ENCODE measurements around the gene UBAC2. TPM values are rescaled to one million over a fixed set of nuclear protein-coding genes. Genes with fewer than 3 reads are reported as not detected.

The UBAC2 gene
- total RNA-seq, 4 donors from 2014 or later, result 67.3 to 111 (median 93.8) TPM

GRCh38 chr13:99308471-99309087 lies 107.9 kb downstream of the UBAC2 start:
- WGBS, result 83% methylated on average over 3 of the region's 3 CpGs
- Histone ChIP-seq H3K27me3 (no peaks in the 10 kb centered on the region), H3K4me1 (peaks cover 21% of the 10 kb centered on the region), H3K27ac (peak overlapping the region; percentile 61), H3K4me3 (no peak overlapping the region), H3K36me3 (peaks cover 8% of the 10 kb centered on the region), H3K9me3 (no peaks in the 10 kb centered on the region)
- no peak for DNase-seq (ENCODE audit: low spot score in 2 of 2)
- TF ChIP-seq POLR2A (IDR thresholded peaks at IDR 0.05) (no peak), EP300 (IDR thresholded peaks at IDR 0.05) (no peak), POLR2AphosphoS5 (IDR thresholded peaks at IDR 0.05) (no peak), CTCF (IDR thresholded peaks at IDR 0.05) (no peak)

- WGBS, result 84% methylated on average over 4 of the region's 4 CpGs
- Histone ChIP-seq H3K9me3 (no peaks in the 10 kb centered on the region), H3K27me3 (no peaks in the 10 kb centered on the region), H3K4me1 (peaks cover 21% of the 10 kb centered on the region), H3K27ac (no peak overlapping the region), H3K4me3 (no peak overlapping the region), H3K36me3 (peaks cover 8% of the 10 kb centered on the region)
- no peak for DNase-seq (ENCODE audit: low spot score in 2 of 2)
- TF ChIP-seq POLR2A (IDR thresholded peaks at IDR 0.05), result no peak
- TF ChIP-seq CTCF (IDR thresholded peaks at IDR 0.05), result no peak
- TF ChIP-seq EP300 (IDR thresholded peaks at IDR 0.05), result no peak
- TF ChIP-seq POLR2AphosphoS5 (IDR thresholded peaks at IDR 0.05), result no peak
These were observed 109.9 kb downstream of the UBAC2 start for GRCh38 chr13:99310382-99311031.

GRCh38 chr13:99311137-99311536 lies 110.5 kb downstream of the UBAC2 start:
- TF ChIP-seq POLR2A (IDR thresholded peaks at IDR 0.05), result no peak
- TF ChIP-seq POLR2AphosphoS5 (IDR thresholded peaks at IDR 0.05), result no peak
- TF ChIP-seq EP300 (IDR thresholded peaks at IDR 0.05), result no peak
- TF ChIP-seq CTCF (IDR thresholded peaks at IDR 0.05), result no peak
- no peak overlapping the region for H3K27ac ChIP-seq
- H3K36me3 ChIP-seq, result peaks cover 4% of the 10 kb centered on the region
- peaks cover 21% of the 10 kb centered on the region for H3K4me1 ChIP-seq
- no peaks in the 10 kb centered on the region for H3K9me3 ChIP-seq
- DNase-seq (ENCODE audit: low spot score in 2 of 2), result no peak
- H3K4me3 ChIP-seq, result no peak overlapping the region
- H3K27me3 ChIP-seq, result no peaks in the 10 kb centered on the region
- 85% methylated on average over 4 of the region's 4 CpGs for WGBS

GRCh38 chr13:99311748-99312492 lies 111.3 kb downstream of the UBAC2 start:
- Histone ChIP-seq H3K4me3 (no peak overlapping the region), H3K9me3 (no peaks in the 10 kb centered on the region), H3K27me3 (no peaks in the 10 kb centered on the region), H3K4me1 (peaks cover 21% of the 10 kb centered on the region), H3K36me3 (peaks cover 4% of the 10 kb centered on the region), H3K27ac (peak overlapping the region; percentile 57)
- TF ChIP-seq POLR2AphosphoS5 (IDR thresholded peaks at IDR 0.05) (no peak), POLR2A (IDR thresholded peaks at IDR 0.05) (no peak), EP300 (IDR thresholded peaks at IDR 0.05) (no peak), CTCF (IDR thresholded peaks at IDR 0.05) (no peak)
- peak in 1 of 2 donors; percentile 74 for DNase-seq (ENCODE audit: low spot score in 2 of 2)
- 80% methylated on average over 10 of the region's 10 CpGs for WGBS

GRCh38 chr13:99312493-99312883 lies 111.8 kb downstream of the UBAC2 start:
- no peak overlapping the region for H3K4me3 ChIP-seq
- peak overlapping the region; percentile 57 for H3K27ac ChIP-seq
- H3K9me3 ChIP-seq, result no peaks in the 10 kb centered on the region
- no peaks in the 10 kb centered on the region for H3K27me3 ChIP-seq
- peak; percentile 85 to 91 for DNase-seq (ENCODE audit: low spot score in 2 of 2)
- 58% methylated on average over 7 of the region's 7 CpGs for WGBS
- peaks cover 21% of the 10 kb centered on the region for H3K4me1 ChIP-seq
- peak in 1 of 2 donors; percentile 27 for TF ChIP-seq POLR2A (IDR thresholded peaks at IDR 0.05)
- peak; percentile 29 for TF ChIP-seq EP300 (IDR thresholded peaks at IDR 0.05)
- peak; percentile 34 to 94 (median 81) for TF ChIP-seq POLR2AphosphoS5 (IDR thresholded peaks at IDR 0.05)
- no peak for TF ChIP-seq CTCF (IDR thresholded peaks at IDR 0.05)
- peaks cover 4% of the 10 kb centered on the region for H3K36me3 ChIP-seq

Measured in suprapubic skin (tissue), 4 donors.